ENCODE data around the gene ZFAND3.

ZFAND3 gene

GRCh38 chr6:37930288-37930971, 110.9 kb downstream of the ZFAND3 start:
- no peak for DNase-seq (ENCODE audit: low read depth)
- TF ChIP-seq, protein P1, sequence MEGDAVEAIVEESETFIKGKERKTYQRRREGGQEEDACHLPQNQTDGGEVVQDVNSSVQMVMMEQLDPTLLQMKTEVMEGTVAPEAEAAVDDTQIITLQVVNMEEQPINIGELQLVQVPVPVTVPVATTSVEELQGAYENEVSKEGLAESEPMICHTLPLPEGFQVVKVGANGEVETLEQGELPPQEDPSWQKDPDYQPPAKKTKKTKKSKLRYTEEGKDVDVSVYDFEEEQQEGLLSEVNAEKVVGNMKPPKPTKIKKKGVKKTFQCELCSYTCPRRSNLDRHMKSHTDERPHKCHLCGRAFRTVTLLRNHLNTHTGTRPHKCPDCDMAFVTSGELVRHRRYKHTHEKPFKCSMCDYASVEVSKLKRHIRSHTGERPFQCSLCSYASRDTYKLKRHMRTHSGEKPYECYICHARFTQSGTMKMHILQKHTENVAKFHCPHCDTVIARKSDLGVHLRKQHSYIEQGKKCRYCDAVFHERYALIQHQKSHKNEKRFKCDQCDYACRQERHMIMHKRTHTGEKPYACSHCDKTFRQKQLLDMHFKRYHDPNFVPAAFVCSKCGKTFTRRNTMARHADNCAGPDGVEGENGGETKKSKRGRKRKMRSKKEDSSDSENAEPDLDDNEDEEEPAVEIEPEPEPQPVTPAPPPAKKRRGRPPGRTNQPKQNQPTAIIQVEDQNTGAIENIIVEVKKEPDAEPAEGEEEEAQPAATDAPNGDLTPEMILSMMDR (conservative IDR thresholded peaks at IDR 0.05; ENCODE audit: control insufficient read depth, insufficient read depth, low read depth, low read length) = no peak
- no peak overlapping the region for H3K4me3 ChIP-seq (ENCODE audit: control insufficient read depth, low read depth, low read length)

- no peak overlapping the region for H3K4me3 ChIP-seq (ENCODE audit: control insufficient read depth, low read depth, low read length)
- DNase-seq (ENCODE audit: low read depth) = no peak
- TF ChIP-seq, protein P1 (conservative IDR thresholded peaks at IDR 0.05; ENCODE audit: control insufficient read depth, insufficient read depth, low read depth, low read length) = no peak
Measured at GRCh38 chr6:37931066-37931465, 111.5 kb downstream of the ZFAND3 start.

DNA sequence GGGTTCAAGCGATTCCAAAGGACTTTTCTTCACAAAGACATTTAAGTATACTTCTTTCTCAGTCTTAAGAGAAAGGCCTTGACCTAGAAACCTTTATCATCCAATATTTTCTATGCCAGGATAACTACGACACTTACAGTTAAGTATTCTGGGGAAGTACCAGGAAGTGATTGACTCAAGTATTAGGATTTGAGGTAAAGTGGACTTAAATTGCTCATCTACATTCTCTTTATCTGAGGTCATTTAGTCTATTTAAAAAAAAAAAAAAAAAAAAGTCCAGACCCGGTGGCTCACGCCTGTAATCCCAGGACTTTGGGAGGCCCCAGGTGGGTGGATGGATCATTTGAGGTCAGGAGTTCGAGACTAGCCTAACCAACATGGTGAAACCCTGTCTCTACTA, 114.7 kb downstream of the ZFAND3 start:
- no peak overlapping the region for H3K4me3 ChIP-seq (ENCODE audit: control insufficient read depth, low read depth, low read length)
- DNase-seq (ENCODE audit: low read depth) = peak; percentile 44
- TF ChIP-seq, protein P1 (conservative IDR thresholded peaks at IDR 0.05; ENCODE audit: control insufficient read depth, insufficient read depth, low read depth, low read length) = no peak

- TF ChIP-seq, protein P1 (conservative IDR thresholded peaks at IDR 0.05; ENCODE audit: control insufficient read depth, insufficient read depth, low read depth, low read length) = no peak
- DNase-seq (ENCODE audit: low read depth) = no peak
- H3K4me3 ChIP-seq (ENCODE audit: control insufficient read depth, low read depth, low read length) = no peak overlapping the region
Measured at GRCh38 chr6:37936150-37936549, 116.6 kb downstream of the ZFAND3 start.

DNA sequence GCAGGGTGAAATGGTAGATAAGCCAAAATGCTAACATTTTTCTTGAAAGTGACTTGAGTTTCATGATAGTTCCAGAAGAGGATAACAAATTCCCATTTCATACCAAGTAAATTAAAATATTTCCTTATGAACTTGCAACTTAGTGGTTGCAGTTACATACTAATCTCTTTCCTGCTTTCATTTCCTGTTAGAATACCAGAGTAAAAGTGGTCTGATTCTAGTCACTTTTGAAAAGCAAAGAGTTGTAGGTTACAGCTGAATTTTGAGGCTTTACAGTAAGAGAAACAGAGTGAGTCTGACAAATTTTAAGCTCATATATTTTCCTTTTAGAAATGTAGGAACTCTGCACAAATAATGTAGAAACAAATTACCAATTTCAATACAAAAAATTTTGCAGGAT, 117.4 kb downstream of the ZFAND3 start:
- TF ChIP-seq, protein P1 (conservative IDR thresholded peaks at IDR 0.05; ENCODE audit: control insufficient read depth, insufficient read depth, low read depth, low read length) = no peak
- no peak overlapping the region for H3K4me3 ChIP-seq (ENCODE audit: control insufficient read depth, low read depth, low read length)
- no peak for DNase-seq (ENCODE audit: low read depth)

GRCh38 chr6:37938909-37939308, 119.4 kb downstream of the ZFAND3 start:
- no peak for DNase-seq (ENCODE audit: low read depth)
- TF ChIP-seq, protein P1 (conservative IDR thresholded peaks at IDR 0.05; ENCODE audit: control insufficient read depth, insufficient read depth, low read depth, low read length) = no peak
- no peak overlapping the region for H3K4me3 ChIP-seq (ENCODE audit: control insufficient read depth, low read depth, low read length)
